ENCODE data around the gene SLFNL1. TPM values are rescaled to one million over a fixed set of nuclear protein-coding genes. Genes with fewer than 3 reads are reported as not detected.

Gene SLFNL1
- total RNA-seq, 1 experiment from 2014 or later: 0.18 TPM

GRCh38 chr1:40971966-40972365 is 49.6 kb downstream of the SLFNL1 start:
- CTCF ChIA-PET: interaction anchor here (0.7 kb wide), 1 partner anchor 118 kb away, joined by 7 read pairs; no protein-coding TSS in a partner anchor
- no peak for TF ChIP-seq CTCF (IDR thresholded peaks at IDR 0.05; ENCODE audit: insufficient read depth in 1 of 2, low read depth in 1 of 2, low read length in 1 of 2, severe bottlenecking in 1 of 2, unreplicated experiment in 1 of 2)
- BruUV-seq (replicated peaks): no TSS peak
- POLR2A ChIA-PET: no interaction called here
- intact Hi-C loops (cut with micrococcal nuclease; ENCODE audit: unreplicated experiment): no loop called here
- DNase-seq: no peak
- Histone ChIP-seq H3K36me3 (ENCODE audit: control insufficient read depth, insufficient read depth, low read length) (no peaks in the 10 kb centered on the region), H3K27me3 (replicated peaks; ENCODE audit: control insufficient read depth, insufficient read depth, low read length) (no peaks in the 10 kb centered on the region), H3K9me3 (no peaks in the 10 kb centered on the region), H3K4me1 (peaks cover 47% of the 10 kb centered on the region), H3K4me3 (ENCODE audit: low read depth, low read length) (no peak overlapping the region)
- H3K27me3 Mint-ChIP-seq (ENCODE audit: insufficient read depth, unreplicated experiment): no peaks in the 10 kb centered on the region
- peaks cover 40% of the 10 kb centered on the region for H3K4me1 Mint-ChIP-seq (ENCODE audit: low read depth, unreplicated experiment)
- peaks cover 7% of the 10 kb centered on the region for H3K36me3 Mint-ChIP-seq (ENCODE audit: insufficient read depth, unreplicated experiment)
- H3K9me3 Mint-ChIP-seq (ENCODE audit: unreplicated experiment): no peaks in the 10 kb centered on the region
- H3K4me3 Mint-ChIP-seq (ENCODE audit: unreplicated experiment): no peak overlapping the region
- H3K27ac Mint-ChIP-seq (ENCODE audit: unreplicated experiment): no peak overlapping the region

GRCh38 chr1:40969445-40969844 is 52.1 kb downstream of the SLFNL1 start:
- ChIA-PET CTCF (no interaction called here), POLR2A (no interaction called here)
- no peaks in the 10 kb centered on the region for H3K36me3 ChIP-seq (ENCODE audit: control insufficient read depth, insufficient read depth, low read length)
- Mint-ChIP-seq H3K9me3 (ENCODE audit: unreplicated experiment) (no peaks in the 10 kb centered on the region), H3K4me1 (ENCODE audit: low read depth, unreplicated experiment) (peaks cover 17% of the 10 kb centered on the region), H3K27me3 (ENCODE audit: insufficient read depth, unreplicated experiment) (no peaks in the 10 kb centered on the region), H3K27ac (ENCODE audit: unreplicated experiment) (no peak overlapping the region), H3K36me3 (ENCODE audit: insufficient read depth, unreplicated experiment) (no peaks in the 10 kb centered on the region), H3K4me3 (ENCODE audit: unreplicated experiment) (no peak overlapping the region)
- H3K4me3 ChIP-seq (ENCODE audit: low read depth, low read length): no peak overlapping the region
- no peak for DNase-seq
- no peak for TF ChIP-seq CTCF (IDR thresholded peaks at IDR 0.05; ENCODE audit: insufficient read depth in 1 of 2, low read depth in 1 of 2, low read length in 1 of 2, severe bottlenecking in 1 of 2, unreplicated experiment in 1 of 2)
- intact Hi-C loops (cut with micrococcal nuclease; ENCODE audit: unreplicated experiment): no loop called here
- H3K27me3 ChIP-seq (replicated peaks; ENCODE audit: control insufficient read depth, insufficient read depth, low read length): no peaks in the 10 kb centered on the region
- no peaks in the 10 kb centered on the region for H3K9me3 ChIP-seq
- BruUV-seq (replicated peaks): no TSS peak
- H3K4me1 ChIP-seq: peaks cover 22% of the 10 kb centered on the region

DNA sequence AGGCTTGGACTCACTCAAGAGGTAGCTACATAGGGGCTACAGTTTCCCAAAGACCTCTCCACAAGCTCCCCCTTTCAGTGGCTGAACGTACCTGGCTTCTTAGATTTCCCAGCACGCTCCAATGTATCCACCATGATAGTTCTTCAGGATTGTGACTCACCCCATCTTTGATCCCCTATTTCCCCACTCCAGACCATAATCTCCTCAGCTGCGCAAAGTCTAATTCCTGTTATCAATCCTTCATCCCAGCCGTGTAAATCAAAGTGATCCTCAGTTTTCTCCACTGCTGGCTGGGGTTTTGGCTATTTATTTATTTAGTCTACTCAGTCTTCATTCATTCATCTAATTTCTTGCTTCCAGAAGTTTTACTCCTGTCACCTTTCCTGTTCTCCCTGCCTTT is 55.1 kb downstream of the SLFNL1 start:
- peaks cover 7% of the 10 kb centered on the region for H3K4me1 Mint-ChIP-seq (ENCODE audit: low read depth, unreplicated experiment)
- intact Hi-C loops (cut with micrococcal nuclease; ENCODE audit: unreplicated experiment): no loop called here
- no peaks in the 10 kb centered on the region for H3K27me3 Mint-ChIP-seq (ENCODE audit: insufficient read depth, unreplicated experiment)
- CTCF ChIA-PET: no interaction called here
- no peak overlapping the region for H3K4me3 Mint-ChIP-seq (ENCODE audit: unreplicated experiment)
- POLR2A ChIA-PET: no interaction called here
- H3K36me3 Mint-ChIP-seq (ENCODE audit: insufficient read depth, unreplicated experiment): no peaks in the 10 kb centered on the region
- H3K27me3 ChIP-seq (replicated peaks; ENCODE audit: control insufficient read depth, insufficient read depth, low read length): no peaks in the 10 kb centered on the region
- H3K9me3 ChIP-seq: no peaks in the 10 kb centered on the region
- DNase-seq: no peak
- H3K4me1 ChIP-seq: peaks cover 16% of the 10 kb centered on the region
- TF ChIP-seq CTCF (IDR thresholded peaks at IDR 0.05; ENCODE audit: insufficient read depth in 1 of 2, low read depth in 1 of 2, low read length in 1 of 2, severe bottlenecking in 1 of 2, unreplicated experiment in 1 of 2): no peak
- H3K4me3 ChIP-seq (ENCODE audit: low read depth, low read length): no peak overlapping the region
- no peaks in the 10 kb centered on the region for H3K9me3 Mint-ChIP-seq (ENCODE audit: unreplicated experiment)
- no peaks in the 10 kb centered on the region for H3K36me3 ChIP-seq (ENCODE audit: control insufficient read depth, insufficient read depth, low read length)
- H3K27ac Mint-ChIP-seq (ENCODE audit: unreplicated experiment): no peak overlapping the region
- no TSS peak for BruUV-seq (replicated peaks)

Other genes with a start within 250 kb of the SLFNL1 start
- 1.4 and 1.6 TPM in 2 replicates for gene KCNQ4, start 237.9 kb downstream of the SLFNL1 start, total RNA-seq (2022)
- 17.8 and 19.5 TPM in 2 replicates for gene CITED4, start 159.4 kb downstream of the SLFNL1 start, total RNA-seq (2022)
- 63.1 and 63.7 TPM in 2 replicates for gene CTPS1, start 42.0 kb downstream of the SLFNL1 start, total RNA-seq (2022)
- gene SCMH1, start 220.6 kb upstream of the SLFNL1 start, total RNA-seq (2022): 25.6 and 27.6 TPM in 2 replicates

Data from Caco-2 (cell line).